ENCODE results near the gene AP1G2.

- TF ChIP-seq ZBTB7A (IDR thresholded peaks at IDR 0.05; ENCODE audit: low read depth) (no peak), TEAD4 (IDR thresholded peaks at IDR 0.05) (no peak), EP300 (IDR thresholded peaks at IDR 0.05; ENCODE audit: borderline replicate concordance) (no peak), RAD21 (IDR thresholded peaks at IDR 0.05; ENCODE audit: low read depth) (no peak), FOXM1 (IDR thresholded peaks at IDR 0.05; ENCODE audit: borderline replicate concordance, low read depth) (no peak)
These were observed 29.4 kb downstream of the AP1G2 start for GRCh38 chr14:23538050-23538718.

All from Ishikawa (cell line).